Stimulated activated CD8-positive, alpha-beta memory T cell treated with anti-CD3 and anti-CD28 coated beads, Interleukin-12 subunit alpha, Interleukin-12 subunit beta, amount 100 ng/mL, for 1 hour (primary cell): Measurements from ENCODE around the gene KAT2B.

Experiments
- DNase-seq: peaks from one replicate; pipeline ENCODE4 v3.0.0-alpha.2; 2020; ENCODE audit warnings: low read depth

KAT2B gene

DNA sequence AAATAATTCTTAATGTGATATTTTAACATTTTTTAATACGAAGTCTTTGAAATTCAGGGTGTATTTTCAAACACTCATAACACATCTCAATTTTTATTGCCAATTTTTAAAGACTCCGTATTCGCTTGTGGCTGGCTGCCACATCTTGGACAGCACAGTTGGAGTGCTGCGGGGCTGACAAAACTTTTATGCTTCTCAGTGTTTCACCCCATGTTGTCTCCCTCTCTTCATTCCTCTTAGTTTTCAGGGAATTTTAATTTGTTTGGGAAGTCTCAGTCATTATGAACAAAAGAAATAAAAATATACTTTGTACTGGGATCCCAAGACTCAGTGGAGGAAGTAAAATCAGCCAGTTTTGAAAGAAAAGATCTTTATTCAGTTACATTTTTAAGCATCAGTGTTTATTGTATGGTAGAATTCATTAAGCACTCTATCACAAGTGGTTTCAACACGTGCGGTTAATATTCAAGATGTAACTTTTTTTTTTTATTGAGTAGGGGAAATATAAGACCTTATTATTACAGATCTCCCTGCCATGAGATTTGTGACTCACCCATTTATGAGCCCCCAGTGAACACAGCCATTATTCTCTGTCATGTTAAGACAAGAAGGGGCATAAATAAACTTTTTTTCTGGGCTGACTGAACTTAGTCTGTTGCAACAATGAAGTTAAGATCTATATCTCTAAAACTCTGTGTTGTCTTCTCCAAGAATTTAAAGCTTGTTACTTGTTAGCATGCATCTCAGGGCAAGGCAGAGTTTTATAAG is 26.8 kb downstream of the KAT2B start:
- no peak for DNase-seq

DNA sequence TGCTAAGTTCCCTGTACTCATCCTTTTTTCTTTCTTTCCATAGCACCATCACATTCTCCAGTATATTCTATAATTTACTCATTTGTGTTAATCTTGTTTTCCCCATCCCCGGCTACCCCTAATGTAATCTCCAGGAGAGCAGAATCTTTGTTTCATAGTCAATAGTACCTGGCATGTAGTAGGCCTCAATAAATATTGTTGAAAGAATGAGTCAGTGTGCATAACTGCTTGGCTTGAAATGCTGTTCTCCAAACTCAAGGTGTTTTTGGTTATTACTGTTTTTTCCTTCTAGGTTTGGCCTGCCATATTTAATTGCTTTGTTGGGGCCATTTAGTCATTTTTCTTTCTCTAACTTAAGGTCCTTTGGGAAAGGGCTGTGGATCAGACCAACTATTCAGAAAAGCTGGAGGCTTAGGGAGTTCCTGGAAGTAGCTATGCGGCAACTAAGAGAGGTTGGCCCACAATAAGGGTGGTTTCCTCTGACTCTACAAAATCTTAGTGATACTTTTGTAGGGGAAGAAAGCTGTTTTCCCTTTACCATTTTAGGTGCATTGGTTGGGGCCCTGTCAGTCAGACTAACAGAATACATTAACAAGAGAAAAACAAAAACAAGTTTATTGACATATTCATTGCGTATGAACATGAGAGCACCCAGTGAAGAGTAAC is 28.4 kb downstream of the KAT2B start:
- DNase-seq: no peak

DNA sequence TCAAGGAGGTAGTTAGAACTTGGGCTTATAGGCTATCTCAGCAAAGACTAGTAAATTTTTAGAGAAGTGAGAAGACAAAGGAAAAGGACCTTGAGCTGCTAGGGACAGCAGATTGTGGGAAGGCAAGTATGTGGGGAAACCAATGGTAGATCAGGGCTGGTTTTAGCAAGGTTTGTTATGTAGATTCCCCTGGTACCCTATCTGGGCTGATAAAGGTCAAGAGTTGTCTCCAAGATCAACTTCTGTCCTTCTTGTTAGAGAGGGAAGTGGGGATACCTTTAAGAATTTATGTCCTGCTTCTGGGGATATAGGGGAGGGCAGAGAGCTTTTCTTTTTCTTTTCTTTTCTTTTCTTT is 28.9 kb downstream of the KAT2B start:
- no peak for DNase-seq

DNA sequence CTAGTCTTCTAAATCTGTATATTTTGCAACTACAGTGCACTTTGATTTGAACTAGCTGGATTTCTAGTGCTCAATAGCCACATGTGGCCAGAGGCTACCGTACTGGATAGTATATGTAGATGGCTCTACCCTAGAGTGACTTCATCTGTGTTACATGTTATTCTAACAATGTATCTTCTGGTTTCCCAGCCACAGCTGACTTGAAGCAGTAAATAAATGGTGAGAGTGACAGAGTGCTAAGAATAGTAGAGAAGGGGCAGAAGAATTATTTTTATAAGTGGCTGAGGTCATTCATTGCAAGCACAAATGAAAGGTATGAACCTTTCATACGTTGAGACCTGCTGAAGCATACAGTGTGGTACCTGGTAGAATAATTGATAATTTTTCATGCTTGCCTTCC is 30.9 kb downstream of the KAT2B start:
- no peak for DNase-seq

DNA sequence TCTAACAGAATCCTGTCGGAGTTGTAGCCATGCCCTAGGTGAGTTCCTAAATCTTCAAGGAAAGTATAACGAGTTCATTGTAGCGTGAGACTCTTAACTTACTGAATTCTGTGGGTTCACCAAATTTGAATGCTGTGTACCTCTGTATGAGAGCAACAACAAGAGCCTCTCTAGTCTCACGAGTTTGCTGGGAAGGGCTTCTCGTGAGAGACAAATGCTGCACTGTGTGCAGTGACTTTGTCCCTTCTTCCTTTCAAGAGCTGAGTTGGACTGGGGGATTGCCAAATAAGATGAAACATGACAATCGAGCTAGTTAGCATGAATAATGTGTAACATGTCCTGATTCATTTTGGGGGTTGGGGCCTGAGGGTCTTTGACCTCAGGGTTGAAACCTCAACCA is 32.2 kb downstream of the KAT2B start:
- no peak for DNase-seq

DNA sequence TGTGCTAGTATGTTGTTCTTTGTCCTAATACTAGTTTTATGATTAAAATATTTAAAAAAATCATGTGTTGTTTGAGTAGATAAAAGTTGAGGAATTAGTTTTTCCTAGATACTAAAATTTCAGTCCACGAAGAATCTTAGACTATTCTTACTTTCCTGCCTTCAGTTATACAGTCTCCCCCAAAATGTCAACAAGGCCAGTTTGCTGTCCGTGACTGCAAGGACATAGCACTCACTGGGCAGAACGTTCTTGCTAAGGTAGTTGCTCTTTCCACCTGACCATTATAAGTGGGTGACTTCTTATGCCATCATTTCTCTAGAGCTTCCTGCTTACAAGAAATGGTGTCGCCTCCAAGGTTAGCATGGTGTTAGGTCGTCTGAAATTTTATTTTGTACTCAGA is 32.8 kb downstream of the KAT2B start:
- DNase-seq: no peak

DNA sequence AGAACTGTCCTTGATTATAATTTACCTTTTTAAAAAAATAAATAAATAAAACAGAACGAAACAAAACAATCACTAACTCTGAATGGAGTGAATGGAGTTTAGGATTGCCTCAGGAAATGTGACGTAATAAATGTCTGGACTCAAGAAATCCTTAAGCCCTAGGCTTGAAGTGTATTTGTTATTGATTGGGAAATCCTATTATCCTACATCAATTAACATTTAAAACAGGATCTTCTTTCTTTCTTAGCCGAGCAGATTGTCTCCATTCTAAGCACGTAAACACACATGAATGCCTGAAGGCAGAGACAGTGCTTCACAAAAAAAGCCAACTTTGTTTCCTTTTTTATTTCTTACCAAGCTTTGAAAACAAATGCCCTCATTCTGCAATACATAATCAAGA is 33.4 kb downstream of the KAT2B start:
- DNase-seq: no peak

DNA sequence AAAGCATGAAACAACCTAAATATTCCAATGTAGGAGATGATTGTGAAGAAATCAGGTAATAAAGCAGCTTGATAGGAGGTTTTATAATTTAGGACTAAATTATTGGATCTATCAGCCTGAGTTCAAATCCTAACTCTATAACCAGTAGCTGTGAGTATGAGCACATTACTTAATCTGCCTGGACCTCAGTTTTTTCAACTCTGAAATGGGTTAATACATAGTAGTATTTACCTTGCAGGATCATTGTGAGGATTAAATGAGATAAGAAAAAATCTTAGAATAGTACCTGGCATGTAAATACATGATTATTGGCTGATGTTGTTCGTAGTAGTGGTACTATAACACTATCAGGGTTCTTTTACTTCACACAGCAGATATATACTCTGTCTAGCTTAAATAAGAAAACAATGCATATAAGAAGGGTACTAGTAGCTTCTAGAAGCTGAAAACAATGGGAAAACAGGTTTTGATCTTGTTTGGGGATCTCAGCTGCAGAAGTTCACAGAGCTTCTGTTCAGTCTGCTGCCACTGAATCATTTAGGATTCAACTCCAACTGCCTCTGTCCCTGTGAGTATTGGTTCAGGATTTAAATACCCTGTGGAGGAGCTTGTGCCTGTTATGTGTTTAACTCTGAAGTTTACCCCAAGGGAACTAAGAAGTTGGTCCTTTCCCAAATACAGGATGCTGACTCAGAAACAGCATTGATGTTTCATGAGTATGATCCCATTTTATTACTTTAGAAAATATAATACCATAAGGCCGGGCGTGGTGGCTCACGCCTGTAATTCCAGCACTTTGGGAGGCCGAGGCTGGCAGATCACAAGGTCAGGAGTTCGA is 34.2 kb downstream of the KAT2B start:
- no peak for DNase-seq

DNA sequence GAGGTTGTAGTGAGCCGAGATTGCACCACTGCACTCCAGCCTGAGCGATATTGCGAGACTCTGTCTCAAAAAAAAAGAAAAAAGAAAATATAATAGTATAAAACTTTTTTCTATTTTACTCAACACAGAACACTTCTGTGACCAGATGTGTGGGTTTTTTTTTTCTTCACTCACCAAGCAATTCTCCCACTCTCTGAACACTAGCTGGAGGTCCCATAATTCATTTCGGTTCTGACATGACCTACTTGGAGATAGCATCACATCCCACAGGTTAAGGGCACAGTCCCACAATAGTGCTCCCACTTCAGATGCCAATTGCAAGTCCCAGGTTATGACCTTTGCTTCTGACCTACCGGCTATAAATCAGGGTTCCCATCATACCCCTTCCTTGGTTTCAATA is 35.0 kb downstream of the KAT2B start:
- DNase-seq: no peak

DNA sequence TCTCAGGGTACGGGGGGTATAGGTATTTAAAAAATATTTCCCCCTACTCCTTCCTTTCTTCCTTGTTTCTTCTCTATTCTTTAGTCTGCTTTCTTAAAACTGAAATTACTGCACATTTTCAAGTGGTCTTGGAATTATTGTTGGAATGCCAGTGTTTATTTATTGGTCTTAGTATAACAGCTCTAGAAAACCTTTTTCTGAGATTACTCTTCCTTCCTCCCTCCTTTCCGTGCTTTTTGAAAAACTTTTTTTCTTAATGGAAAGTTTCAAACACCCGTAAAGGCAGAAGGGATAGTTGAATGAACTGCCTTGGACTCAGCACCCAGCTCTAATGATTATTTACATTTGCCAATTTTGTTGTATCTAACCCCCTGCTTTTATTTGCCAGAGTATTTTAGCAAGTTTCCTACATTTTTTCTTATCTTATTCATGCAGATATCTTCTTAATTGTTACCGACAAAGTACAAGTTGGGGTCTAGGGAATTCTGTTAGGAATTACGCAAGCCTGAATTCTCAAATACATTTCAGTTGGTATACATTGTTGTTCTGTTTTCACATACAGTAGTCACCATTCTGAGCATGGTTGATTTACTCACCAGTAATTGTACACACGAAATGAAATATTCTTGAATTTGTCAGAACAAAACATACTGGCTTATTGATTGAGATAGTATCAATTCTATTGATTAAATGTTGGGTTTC is 36.2 kb downstream of the KAT2B start:
- no peak for DNase-seq

DNA sequence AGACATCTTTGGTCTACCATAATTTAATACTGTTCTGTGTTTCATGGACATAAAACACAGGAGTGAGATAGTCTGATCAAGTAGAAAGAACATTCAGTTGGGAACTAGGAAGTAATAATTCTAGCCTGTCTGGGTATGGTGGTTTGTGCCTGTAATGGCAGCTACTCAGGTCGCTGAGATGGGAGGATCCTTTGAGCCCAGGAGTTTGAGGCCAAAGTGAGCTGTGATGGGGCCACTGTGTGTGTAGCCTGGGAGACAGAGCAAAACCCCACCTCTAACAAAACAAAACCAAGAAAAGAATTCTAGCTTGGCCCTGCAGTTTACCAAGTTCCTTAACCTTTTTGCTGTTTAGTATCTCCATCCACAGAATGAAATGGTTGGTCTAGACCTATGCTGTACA is 36.8 kb downstream of the KAT2B start:
- DNase-seq: no peak

DNA sequence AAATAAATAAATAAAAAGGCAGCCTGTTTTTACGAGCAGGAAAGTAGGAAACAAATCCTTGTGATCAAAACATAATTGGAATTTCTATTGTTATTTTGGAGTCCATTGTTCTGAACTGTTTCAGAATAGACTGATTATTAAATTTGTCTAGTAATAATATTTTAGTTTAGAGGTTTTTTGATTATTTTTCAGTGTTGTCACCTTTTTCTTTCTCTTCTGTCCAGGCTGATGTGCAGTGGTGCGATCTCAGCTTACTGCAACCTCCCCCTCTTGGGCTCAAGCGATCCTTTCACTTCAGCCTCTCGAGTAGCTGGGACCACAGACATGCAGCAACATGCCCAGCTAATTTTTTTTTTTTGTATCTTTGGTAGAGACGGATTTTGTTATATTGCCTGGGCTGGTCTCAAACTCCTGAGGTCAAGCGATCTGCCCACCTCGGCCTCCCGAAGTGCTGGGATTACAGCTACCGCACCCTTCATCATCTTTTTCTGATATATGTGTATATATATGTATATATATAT is 38.0 kb downstream of the KAT2B start:
- no peak for DNase-seq

DNA sequence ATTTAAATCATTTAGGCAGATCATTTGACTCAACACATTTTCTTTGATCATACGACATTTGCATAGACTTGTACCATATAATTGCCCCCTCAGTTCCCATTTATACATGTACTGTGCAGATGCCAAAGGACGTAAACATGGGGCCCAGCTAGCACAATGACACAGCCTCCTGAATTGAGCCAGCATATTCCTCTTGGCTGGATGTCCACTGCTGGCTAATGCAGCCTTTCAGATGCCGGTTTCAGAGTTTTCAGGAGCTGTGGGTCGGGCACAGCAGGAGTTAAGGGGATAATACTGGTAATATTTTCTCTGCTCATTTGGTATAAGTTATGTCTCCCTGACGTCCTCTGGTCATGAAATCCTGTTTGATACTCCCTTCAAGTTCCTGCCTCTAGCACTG is 39.4 kb downstream of the KAT2B start:
- DNase-seq: no peak

DNA sequence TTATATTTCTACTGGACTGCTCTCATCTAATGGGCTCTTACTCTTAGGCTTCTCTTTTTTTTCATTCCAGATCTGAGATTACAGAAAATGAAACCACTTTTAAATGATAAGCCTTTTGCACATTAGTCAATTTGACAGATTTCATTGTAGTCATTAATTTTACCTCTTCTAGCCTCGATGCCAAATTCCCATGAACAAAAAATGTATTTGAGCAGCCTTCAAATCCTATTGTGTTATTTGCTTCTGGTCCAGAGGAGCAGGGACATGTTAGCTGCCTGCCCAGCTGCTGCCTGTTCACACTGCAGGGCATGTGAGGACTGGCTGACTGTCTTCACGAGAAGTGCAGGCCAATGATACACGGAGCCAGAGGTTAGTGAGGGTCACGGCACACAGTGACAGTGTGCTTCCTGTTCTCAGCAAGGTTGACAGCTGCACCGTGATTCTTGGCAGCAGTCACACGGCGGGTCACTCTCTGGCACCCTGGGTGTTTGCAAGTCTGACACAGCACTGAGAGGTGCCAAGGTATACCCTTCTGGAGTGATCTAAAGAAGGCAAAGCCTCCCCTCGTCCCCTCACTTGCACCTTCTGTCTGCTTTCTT is 40.8 kb downstream of the KAT2B start:
- peak; percentile 3 for DNase-seq

DNA sequence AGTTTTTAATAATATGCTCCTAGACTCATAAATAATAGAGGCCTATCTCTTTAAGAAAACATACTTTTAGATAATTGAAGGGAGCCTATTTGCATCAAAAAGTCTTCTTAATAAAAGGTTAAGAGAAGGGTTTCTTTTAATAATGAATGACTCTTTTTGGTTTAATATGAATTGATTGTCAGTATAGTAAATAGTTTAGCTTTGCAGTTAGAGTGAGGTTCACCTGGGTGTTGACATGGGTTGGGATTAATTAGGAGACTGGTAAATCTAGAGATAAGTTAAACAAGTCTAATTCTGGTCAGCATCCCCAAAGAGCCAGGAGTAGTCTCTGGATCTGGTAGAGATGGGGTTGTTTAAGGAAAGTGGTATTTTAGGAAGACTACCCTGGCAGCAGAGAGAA is 43.0 kb downstream of the KAT2B start:
- no peak for DNase-seq

DNA sequence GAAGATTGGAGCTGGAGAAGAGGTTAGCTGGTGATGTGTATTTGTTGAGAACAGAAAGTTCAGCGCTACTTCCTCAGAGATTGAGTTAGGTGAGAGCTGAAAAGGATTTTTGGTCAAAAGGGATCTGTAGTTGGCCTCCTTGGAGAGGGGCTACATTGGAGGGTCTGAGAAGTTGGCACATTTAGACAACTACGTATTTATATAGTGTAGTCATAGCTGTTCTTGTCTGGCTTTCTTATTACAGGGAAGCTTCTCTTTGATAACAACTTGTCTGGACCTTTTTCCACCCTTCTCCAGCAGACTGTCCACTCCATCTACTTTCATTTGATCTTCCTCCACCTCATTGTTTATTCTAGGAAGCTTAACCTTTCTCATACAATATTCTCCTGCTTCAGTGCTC is 43.7 kb downstream of the KAT2B start:
- DNase-seq: no peak

DNA sequence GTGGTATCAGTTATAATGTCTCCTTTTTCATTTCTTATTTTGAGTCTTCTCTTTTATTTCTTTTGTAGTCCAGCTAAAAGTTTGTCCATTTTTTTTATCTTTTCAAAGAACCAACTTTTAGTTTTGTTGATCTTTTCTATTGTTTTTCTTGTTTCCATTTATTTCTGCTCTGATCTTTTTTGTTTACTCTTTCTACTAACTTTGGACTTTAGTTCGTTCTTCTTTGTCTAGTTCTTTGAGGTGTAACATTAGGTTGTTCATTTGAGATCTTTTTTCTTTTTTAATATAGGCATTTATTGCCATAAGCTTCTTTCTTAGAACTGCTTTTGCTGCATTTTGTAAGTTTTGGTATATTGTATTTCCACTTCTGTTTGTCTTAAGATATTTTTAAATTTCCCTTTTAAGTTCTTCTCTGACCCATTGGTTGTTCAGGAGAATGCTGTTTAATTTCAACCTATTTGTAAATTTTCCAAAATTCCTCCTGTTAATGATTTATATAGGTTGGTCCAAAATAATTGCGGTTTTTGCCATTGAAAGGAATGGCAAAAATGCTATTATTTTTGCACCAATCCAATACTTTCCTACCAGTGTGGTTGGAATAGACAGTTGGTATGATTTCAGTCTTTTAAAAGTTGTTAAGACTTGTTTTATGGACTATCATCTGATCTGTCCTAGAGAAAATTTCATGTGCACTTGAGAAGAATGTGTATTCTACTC is 51.2 kb downstream of the KAT2B start:
- no peak for DNase-seq

DNA sequence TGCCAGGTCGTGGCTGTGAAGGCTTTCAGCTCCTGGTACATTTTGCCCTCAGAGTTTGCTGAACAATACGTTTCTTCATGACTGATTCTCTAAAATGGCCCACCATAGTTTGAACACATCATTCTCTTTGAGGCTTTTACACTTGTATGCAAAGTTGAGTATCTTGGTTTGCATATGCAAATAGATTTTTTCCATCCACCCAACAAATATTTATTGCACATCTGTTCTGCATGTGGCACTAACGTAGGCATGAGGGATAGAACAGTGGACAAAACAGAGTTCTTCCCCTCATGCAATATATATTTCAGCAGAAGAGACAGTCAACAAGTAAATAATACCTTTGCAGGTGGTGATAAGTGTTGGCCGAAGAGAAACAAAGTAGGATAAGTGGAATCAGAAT is 55.2 kb downstream of the KAT2B start:
- no peak for DNase-seq

DNA sequence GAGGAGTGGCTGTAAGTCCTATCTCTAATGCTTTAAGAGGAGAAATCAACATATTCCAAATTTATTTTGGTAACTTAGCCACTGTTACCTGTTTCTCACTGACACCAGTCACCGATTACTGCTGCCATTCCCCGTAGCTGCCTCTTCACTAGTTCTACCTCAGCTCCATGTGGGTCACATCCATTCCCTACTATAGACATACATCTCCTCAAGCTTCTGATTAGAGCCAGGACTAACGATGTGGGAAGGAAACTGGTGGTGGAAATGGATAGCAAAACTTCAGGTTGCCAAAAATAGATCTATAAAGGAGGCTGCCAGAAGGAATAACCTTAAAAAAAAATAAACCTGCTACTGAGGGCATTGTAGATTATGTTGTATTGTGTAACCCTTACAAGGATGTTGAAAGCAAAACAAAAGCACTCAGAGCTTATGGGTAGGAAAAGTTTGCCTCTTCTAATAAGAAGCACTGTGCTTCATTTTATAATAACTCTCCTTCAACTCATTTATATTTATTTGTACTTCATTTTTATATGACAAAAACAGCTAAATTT is 56.0 kb downstream of the KAT2B start:
- no peak for DNase-seq

DNA sequence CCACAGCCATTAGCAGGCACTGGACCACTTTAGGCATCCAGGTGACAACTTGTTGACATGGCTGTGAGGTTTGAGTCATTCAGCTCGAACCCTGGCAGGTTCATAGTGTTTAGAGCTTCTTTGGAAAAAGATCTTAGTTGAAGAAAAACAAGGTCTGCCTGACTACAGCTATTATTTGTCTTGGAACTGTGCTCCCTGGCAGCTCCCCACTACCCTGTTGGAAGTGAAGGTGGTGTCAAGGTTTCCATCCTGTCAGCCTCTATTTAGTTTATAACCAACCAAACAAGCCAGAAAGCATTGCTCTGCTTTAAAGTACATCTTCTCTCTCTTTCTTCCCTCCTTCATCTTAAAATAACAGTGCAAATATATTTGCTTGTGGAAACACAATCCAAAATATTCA is 56.8 kb downstream of the KAT2B start:
- DNase-seq: no peak

DNA sequence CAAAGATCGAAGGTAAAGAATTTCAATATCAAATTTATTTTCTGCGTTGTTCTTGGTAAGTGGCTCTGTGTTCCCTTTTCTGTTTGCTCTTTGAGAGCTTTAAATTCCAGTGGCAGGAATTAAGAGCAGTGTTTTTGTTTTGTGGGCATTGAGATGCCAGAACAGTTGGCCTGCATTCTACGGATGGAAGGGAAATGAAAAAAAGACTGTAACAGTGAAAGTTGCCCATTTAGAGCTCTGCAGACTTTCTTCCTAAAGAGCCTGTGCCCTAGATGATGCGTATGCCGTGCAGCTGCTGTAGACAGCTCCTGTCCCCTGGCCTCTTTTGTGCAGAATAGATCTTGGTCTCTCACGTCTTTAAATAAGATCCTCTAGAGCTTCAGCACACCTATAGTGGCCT is 58.8 kb downstream of the KAT2B start:
- DNase-seq: no peak
